Endodermal cell (in vitro differentiated cells): ENCODE data around the gene ITGB1BP1. TPM values are rescaled to one million over a fixed set of nuclear protein-coding genes. Genes with fewer than 3 reads are reported as not detected.

Experiments
- DNase-seq: peaks from one replicate; pipeline ENCODE4 v3.0.0-alpha.2; 2017
- H3K27ac ChIP-seq: 2 replicates; pipeline ENCODE4 v1.5.1; 2013; ENCODE audit warnings: mild to moderate bottlenecking, low read depth, low read length, moderate library complexity
- H3K27me3 ChIP-seq: 2 replicates; pipeline ENCODE4 v1.6.1; 2013; ENCODE audit warnings: mild to moderate bottlenecking, low read length, moderate library complexity; ENCODE audit not compliant: insufficient read depth, control insufficient read depth, poor library complexity, severe bottlenecking
- H3K36me3 ChIP-seq: 2 replicates; pipeline ENCODE4 v1.7.0; 2013; ENCODE audit warnings: mild to moderate bottlenecking, low read length, moderate library complexity; ENCODE audit not compliant: control insufficient read depth, insufficient read depth
- H3K4me1 ChIP-seq: one replicate; pipeline ENCODE4 v1.7.0; 2013; ENCODE audit warnings: low read length; ENCODE audit not compliant: control insufficient read depth, insufficient read depth
- H3K4me3 ChIP-seq: 2 replicates; pipeline ENCODE4 v1.5.1; 2013; ENCODE audit warnings: mild to moderate bottlenecking, low read length, moderate library complexity
- H3K9ac ChIP-seq: 2 replicates; pipeline ENCODE4 v1.6.1; 2013; ENCODE audit warnings: mild to moderate bottlenecking, low read length, moderate library complexity; ENCODE audit not compliant: poor library complexity, severe bottlenecking; ENCODE audit errors: extremely low read depth
- H3K9me3 ChIP-seq: 2 replicates; pipeline ENCODE4 v1.6.1; 2013; ENCODE audit warnings: mild to moderate bottlenecking, low read length, moderate library complexity; ENCODE audit not compliant: control insufficient read depth
- H3K27ac Mint-ChIP-seq: 2 replicates; pipeline ENCODE4 v1.8.0; 2020; ENCODE audit warnings: mixed read lengths
- H3K27me3 Mint-ChIP-seq: 2 replicates; pipeline ENCODE4 v1.8.0; 2021; ENCODE audit warnings: mild to moderate bottlenecking, mixed read lengths; ENCODE audit not compliant: insufficient read depth
- H3K36me3 Mint-ChIP-seq: 2 replicates; pipeline ENCODE4 v1.8.0; 2020; ENCODE audit warnings: low read depth, mixed read lengths
- H3K4me1 Mint-ChIP-seq: 2 replicates; pipeline ENCODE4 v1.8.0; 2020; ENCODE audit warnings: mixed read lengths
- H3K4me3 Mint-ChIP-seq: 2 replicates; pipeline ENCODE4 v1.8.0; 2020; ENCODE audit warnings: mild to moderate bottlenecking, moderate library complexity, mixed read lengths
- H3K9me3 Mint-ChIP-seq: 2 replicates; pipeline ENCODE4 v1.8.0; 2020; ENCODE audit warnings: mild to moderate bottlenecking, mixed read lengths
- WGBS, 2 experiments: methylation state at CpG; one replicate each; pipeline versions ENCODE4 v1.1.5 to v1.1.7; 2013; ENCODE audit warnings: missing lambda C conversion rate in 2 of 2, mixed read lengths in 1 of 2; ENCODE audit not compliant: insufficient coverage in 1 of 2, insufficient read length in 1 of 2; 5-methylcytosine and 5-hydroxymethylcytosine counted together
- total RNA-seq, 2 donors: library from RNA; stranded (reverse); fragmentation: NEBNext Ultra II Directional in 1 of 2; extraction: Animal tissue kit (Norgen Biotek cat#: 25700) in 1 of 2; gene quantifications; 2 replicates in 1 of 2; 3 replicates in 1 of 2; pipeline ENCODE4 v1.2.1, GENCODE V29; 2021
- TF ChIP-seq, protein P1 (sequence below): fragments of 200-600 bp; sonication (generic); conservative IDR thresholded peaks from 2 replicates; pipeline ENCODE4 v1.5.0; 2021; ENCODE audit warnings: antibody characterized with exemption, mild to moderate bottlenecking

Gene ITGB1BP1
- total RNA-seq, 2 donors from 2014 or later = 34.9 to 58.9 TPM

DNA sequence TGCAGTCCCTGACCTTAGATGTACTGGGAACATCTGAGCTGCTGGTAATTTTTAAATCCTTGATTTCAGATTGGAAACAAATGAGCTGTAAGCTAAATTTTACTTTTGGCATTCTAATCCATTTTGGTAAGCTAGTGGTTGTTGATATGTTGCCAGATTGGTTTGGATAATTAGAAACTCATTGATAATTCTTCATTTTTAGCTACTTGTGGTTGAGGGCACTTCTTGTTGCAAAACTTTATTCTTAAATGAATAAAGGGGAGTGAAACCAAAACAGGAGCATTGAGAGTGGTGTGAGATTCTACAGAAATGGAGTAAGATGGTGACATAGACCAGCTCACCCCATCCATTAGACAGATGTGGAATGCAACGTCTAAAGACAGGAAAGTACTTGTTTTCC, 64.5 kb downstream of the ITGB1BP1 start:
- 95 to 100% methylated on average over 1 of the region's 1 CpG for WGBS, 2 experiments
- Histone ChIP-seq H3K4me3 (no peak overlapping the region), H3K36me3 (peaks cover 15% of the 10 kb centered on the region), H3K27me3 (no peaks in the 10 kb centered on the region), H3K4me1 (no peaks in the 10 kb centered on the region), H3K9ac (no peak overlapping the region), H3K27ac (no peak overlapping the region), H3K9me3 (no peaks in the 10 kb centered on the region)
- H3K36me3 Mint-ChIP-seq = no peaks in the 10 kb centered on the region
- H3K27ac Mint-ChIP-seq = no peak overlapping the region
- no peak for DNase-seq
- TF ChIP-seq, protein P1, sequence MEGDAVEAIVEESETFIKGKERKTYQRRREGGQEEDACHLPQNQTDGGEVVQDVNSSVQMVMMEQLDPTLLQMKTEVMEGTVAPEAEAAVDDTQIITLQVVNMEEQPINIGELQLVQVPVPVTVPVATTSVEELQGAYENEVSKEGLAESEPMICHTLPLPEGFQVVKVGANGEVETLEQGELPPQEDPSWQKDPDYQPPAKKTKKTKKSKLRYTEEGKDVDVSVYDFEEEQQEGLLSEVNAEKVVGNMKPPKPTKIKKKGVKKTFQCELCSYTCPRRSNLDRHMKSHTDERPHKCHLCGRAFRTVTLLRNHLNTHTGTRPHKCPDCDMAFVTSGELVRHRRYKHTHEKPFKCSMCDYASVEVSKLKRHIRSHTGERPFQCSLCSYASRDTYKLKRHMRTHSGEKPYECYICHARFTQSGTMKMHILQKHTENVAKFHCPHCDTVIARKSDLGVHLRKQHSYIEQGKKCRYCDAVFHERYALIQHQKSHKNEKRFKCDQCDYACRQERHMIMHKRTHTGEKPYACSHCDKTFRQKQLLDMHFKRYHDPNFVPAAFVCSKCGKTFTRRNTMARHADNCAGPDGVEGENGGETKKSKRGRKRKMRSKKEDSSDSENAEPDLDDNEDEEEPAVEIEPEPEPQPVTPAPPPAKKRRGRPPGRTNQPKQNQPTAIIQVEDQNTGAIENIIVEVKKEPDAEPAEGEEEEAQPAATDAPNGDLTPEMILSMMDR = no peak
- peaks cover 17% of the 10 kb centered on the region for H3K4me1 Mint-ChIP-seq
- H3K9me3 Mint-ChIP-seq = no peaks in the 10 kb centered on the region
- no peak overlapping the region for H3K4me3 Mint-ChIP-seq
- no peaks in the 10 kb centered on the region for H3K27me3 Mint-ChIP-seq

GRCh38 chr2:9356261-9356660, 67.1 kb downstream of the ITGB1BP1 start:
- no peak overlapping the region for H3K27ac Mint-ChIP-seq

DNA sequence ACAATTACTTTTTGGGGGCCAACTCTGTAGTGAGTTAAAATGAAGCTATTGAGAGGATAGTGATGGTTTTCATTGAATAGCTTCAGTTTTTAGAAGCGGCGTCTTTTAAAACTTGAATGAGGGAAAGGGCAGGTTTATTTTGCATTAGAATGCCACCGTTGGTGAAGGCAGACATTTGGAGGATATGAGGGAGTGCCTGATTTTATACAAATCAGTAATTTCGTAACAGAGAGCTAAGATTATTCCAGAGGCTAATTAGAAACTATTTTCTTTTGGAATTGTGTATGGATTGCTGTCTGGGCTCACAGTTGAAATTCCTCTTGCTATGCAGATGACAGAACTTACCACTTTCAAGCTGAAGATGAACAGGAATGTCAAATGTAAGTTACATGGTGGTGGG, 67.6 kb downstream of the ITGB1BP1 start:
- Mint-ChIP-seq H3K4me1 (peaks cover 16% of the 10 kb centered on the region), H3K4me3 (no peak overlapping the region), H3K27ac (no peak overlapping the region), H3K9me3 (no peaks in the 10 kb centered on the region), H3K27me3 (no peaks in the 10 kb centered on the region), H3K36me3 (no peaks in the 10 kb centered on the region)
- TF ChIP-seq, protein P1 = no peak
- no peak for DNase-seq
- Histone ChIP-seq H3K4me1 (no peaks in the 10 kb centered on the region), H3K27ac (no peak overlapping the region), H3K9me3 (no peaks in the 10 kb centered on the region), H3K9ac (no peak overlapping the region), H3K4me3 (no peak overlapping the region), H3K27me3 (no peaks in the 10 kb centered on the region), H3K36me3 (peaks cover 15% of the 10 kb centered on the region)
- WGBS, 2 experiments = 67 to 74% methylated on average over 4 of the region's 4 CpGs

More at GRCh38 chr2:9356261-9356660, 67.1 kb downstream of the ITGB1BP1 start:
- Histone ChIP-seq H3K4me1 (no peaks in the 10 kb centered on the region), H3K36me3 (peaks cover 15% of the 10 kb centered on the region), H3K27ac (peak overlapping the region; percentile 3), H3K27me3 (no peaks in the 10 kb centered on the region), H3K4me3 (no peak overlapping the region), H3K9me3 (no peaks in the 10 kb centered on the region), H3K9ac (no peak overlapping the region)
- Mint-ChIP-seq H3K27me3 (no peaks in the 10 kb centered on the region), H3K4me1 (peaks cover 16% of the 10 kb centered on the region), H3K4me3 (no peak overlapping the region), H3K36me3 (no peaks in the 10 kb centered on the region), H3K9me3 (no peaks in the 10 kb centered on the region)
- DNase-seq = no peak
- 82 to 85% methylated on average over 7 to 11 of the region's 11 CpGs for WGBS, 2 experiments
- TF ChIP-seq, protein P1 = no peak
